IPS-18a (cell line): ENCODE measurements around the gene NR3C2.
"Not testable (repeated sequence)": the region's sequence is repeated elsewhere in the genome, so short reads cannot be mapped to it uniquely, and the experiment has no call there.

ENCODE experiments used
- H3K27ac ChIP-seq: one replicate; pipeline ENCODE4 v1.5.1; 2013; ENCODE audit warnings: low read length
- H3K27me3 ChIP-seq: one replicate; pipeline ENCODE4 v1.6.1; 2013; ENCODE audit warnings: mild to moderate bottlenecking, low read length; ENCODE audit not compliant: control insufficient read depth, insufficient read depth
- H3K36me3 ChIP-seq: one replicate; pipeline ENCODE4 v1.6.1; 2013; ENCODE audit warnings: low read depth, low read length; ENCODE audit not compliant: control insufficient read depth
- H3K4me1 ChIP-seq: one replicate; pipeline ENCODE4 v1.6.1; 2013; ENCODE audit warnings: low read depth, low read length; ENCODE audit not compliant: control insufficient read depth
- H3K4me3 ChIP-seq: one replicate; pipeline ENCODE4 v1.5.1; 2013; ENCODE audit warnings: low read length
- H3K9ac ChIP-seq: one replicate; pipeline ENCODE4 v1.6.1; 2013; ENCODE audit warnings: mild to moderate bottlenecking, low read length, moderate library complexity
- H3K9me3 ChIP-seq: one replicate; pipeline ENCODE4 v1.6.1; 2013; ENCODE audit warnings: low read depth, low read length; ENCODE audit not compliant: control insufficient read depth

NR3C2 gene

GRCh38 chr4:148095346-148095923 is 346.8 kb downstream of the NR3C2 start:
- H3K36me3 ChIP-seq: no peaks in the 10 kb centered on the region
- H3K27me3 ChIP-seq: no peaks in the 10 kb centered on the region
- peaks cover 9% of the 10 kb centered on the region for H3K4me1 ChIP-seq
- H3K9me3 ChIP-seq: no peaks in the 10 kb centered on the region
- no peak overlapping the region for H3K4me3 ChIP-seq
- H3K9ac ChIP-seq: no peak overlapping the region
- H3K27ac ChIP-seq: no peak overlapping the region

DNA sequence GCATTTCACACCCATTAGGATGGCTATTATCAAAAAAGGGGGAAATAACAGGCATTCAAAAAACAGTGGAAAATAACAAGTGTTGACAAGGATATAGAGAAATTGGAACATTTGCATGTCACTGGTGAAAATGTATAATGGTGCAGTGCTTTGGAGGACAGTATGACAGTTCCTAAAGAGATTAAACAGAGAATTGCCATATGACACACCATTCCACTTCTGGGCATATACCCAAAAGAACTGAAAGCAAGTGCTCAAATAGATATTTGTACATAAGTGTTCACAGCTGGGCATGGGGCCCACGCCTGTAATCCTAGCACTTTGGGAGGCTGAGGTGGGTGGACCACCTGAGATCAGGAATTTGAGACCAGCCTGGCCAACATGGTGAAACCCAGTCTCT is 348.1 kb downstream of the NR3C2 start:
- peaks cover 9% of the 10 kb centered on the region for H3K4me1 ChIP-seq
- no peak overlapping the region for H3K27ac ChIP-seq
- H3K9me3 ChIP-seq: no peaks in the 10 kb centered on the region
- no peak overlapping the region for H3K4me3 ChIP-seq
- H3K27me3 ChIP-seq: no peaks in the 10 kb centered on the region
- H3K9ac ChIP-seq: no peak overlapping the region
- H3K36me3 ChIP-seq: no peaks in the 10 kb centered on the region

DNA sequence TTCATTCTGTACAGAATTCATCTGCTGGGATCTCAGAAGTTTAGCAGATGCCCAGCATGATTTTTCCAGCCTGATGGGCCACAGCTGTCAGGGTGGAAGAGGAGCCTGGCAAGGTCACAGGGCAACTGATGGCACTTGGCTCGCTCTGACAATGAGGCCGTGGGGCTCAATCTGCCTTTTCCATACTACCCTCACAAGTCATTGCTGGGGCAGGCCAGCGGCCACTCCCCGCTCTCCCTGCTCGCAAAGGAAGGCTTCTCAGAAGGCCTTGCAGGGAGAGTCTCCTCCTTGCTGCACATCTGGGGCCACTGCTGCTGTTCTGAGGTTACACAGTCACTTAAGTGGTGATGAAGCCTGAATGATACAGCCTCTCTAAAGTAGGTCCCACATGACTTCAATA is 349.1 kb downstream of the NR3C2 start:
- Histone ChIP-seq H3K9ac (no peak overlapping the region), H3K4me1 (peaks cover 7% of the 10 kb centered on the region), H3K27ac (no peak overlapping the region), H3K4me3 (no peak overlapping the region), H3K36me3 (no peaks in the 10 kb centered on the region), H3K9me3 (no peaks in the 10 kb centered on the region), H3K27me3 (no peaks in the 10 kb centered on the region)

DNA sequence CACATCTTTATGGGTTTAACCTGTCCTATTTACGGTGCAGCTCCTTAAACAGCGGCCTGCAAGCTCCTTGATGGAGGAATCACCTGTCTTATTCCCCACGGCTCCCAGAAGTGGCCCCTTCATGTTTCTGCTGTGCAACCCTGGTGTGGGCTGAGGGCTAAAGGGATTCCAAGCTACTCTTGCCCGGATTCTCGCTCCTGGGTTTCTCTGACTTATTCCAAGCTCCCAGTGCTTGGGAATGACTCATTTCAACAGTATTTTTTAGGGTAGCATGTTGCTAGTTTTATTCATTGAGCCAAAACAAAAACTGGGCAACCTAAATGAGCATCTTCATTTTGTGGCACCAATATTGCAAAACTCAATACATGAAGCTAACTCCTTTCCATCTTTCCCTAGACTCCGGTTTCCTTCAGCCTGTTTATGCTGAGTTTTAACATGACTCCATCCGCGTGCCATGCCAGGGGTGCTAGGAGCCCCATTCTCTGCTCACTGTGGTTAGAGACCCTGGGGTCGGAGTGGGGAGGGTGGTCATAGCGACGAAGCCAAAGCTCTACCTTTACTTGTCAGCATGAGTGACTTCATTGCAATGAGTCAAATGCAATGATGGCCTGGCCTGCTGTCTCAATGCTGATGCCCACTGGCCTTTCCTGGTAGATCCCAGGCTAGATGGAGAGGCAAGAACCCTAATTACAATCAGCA is 349.7 kb downstream of the NR3C2 start:
- Histone ChIP-seq H3K4me3 (no peak overlapping the region), H3K27ac (no peak overlapping the region), H3K9ac (no peak overlapping the region)

DNA sequence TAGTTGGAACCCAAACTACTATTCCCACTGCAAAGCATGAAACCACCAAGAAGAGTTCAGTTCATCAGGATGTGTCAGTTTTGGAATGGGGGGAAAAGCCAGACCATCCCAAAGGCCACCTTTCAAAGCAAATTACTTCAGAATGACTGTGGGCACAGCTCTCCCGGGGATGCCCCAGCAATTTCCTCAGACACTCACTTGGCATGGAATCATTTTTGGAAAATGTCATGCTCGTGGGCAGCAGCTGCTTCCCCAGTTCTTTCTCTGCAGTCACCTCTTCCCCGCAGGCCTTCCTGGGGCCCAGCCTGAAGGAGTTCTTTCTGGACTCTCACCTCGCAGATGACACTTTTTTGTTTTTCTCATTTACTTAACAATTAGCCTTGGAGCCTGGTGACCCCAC is 350.3 kb downstream of the NR3C2 start:
- Histone ChIP-seq H3K27me3 (no peaks in the 10 kb centered on the region), H3K36me3 (no peaks in the 10 kb centered on the region), H3K4me3 (no peak overlapping the region), H3K9ac (no peak overlapping the region), H3K9me3 (no peaks in the 10 kb centered on the region), H3K27ac (no peak overlapping the region), H3K4me1 (no peaks in the 10 kb centered on the region)

More for the DNA sequence above, 349.7 kb downstream of the NR3C2 start:
- no peaks in the 10 kb centered on the region for H3K9me3 ChIP-seq
- peaks cover under 1% of the 10 kb centered on the region for H3K4me1 ChIP-seq
- H3K27me3 ChIP-seq: no peaks in the 10 kb centered on the region
- H3K36me3 ChIP-seq: no peaks in the 10 kb centered on the region

GRCh38 chr4:148090503-148091476 is 351.4 kb downstream of the NR3C2 start:
- Histone ChIP-seq H3K4me3 (no peak overlapping the region), H3K36me3 (no peaks in the 10 kb centered on the region), H3K27ac (no peak overlapping the region), H3K9me3 (no peaks in the 10 kb centered on the region), H3K27me3 (no peaks in the 10 kb centered on the region), H3K4me1 (no peaks in the 10 kb centered on the region), H3K9ac (no peak overlapping the region)

DNA sequence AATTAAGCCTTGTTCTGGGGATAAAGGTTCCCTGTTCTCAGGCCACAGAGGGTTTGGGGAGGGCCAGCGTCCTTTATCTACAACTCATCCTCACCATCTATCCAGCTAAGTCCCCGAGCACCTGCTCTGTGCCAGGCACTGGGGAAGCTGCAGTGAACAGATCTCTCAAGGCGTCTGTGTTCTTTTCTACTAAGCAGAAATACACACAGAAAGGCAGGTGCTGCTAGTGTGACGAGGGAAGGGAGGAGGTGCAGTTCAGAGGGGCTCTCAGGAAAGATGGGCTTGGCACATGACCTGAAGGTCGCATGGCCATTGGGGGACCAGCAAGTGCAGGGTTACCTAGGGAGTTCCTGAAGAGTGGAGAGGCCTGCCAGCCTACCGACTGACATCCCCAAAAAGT is 352.2 kb downstream of the NR3C2 start:
- Histone ChIP-seq H3K9me3 (no peaks in the 10 kb centered on the region), H3K27me3 (no peaks in the 10 kb centered on the region), H3K9ac (no peak overlapping the region), H3K4me3 (no peak overlapping the region), H3K27ac (no peak overlapping the region), H3K4me1 (no peaks in the 10 kb centered on the region), H3K36me3 (no peaks in the 10 kb centered on the region)

DNA sequence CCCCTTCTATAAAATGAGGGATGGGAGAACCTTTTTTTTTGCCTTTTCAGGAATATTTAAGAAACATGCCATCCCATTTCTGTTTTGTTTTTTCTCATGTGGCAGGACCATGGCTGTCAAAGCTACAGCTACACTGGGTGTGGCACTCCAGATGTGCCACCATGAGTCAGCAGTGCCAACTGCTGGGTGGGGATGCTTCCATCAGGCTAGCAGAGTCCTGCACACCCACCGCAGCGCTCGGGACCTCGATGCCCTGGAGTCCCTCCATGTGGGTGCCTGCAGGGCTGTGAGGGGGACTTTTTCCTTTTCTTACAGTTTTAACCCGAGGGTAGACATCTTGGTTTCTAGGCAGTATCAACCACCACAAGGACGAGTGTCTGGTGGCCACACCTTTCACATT is 352.6 kb downstream of the NR3C2 start:
- Histone ChIP-seq H3K27ac (no peak overlapping the region), H3K36me3 (no peaks in the 10 kb centered on the region), H3K9ac (no peak overlapping the region), H3K4me3 (no peak overlapping the region), H3K4me1 (no peaks in the 10 kb centered on the region), H3K9me3 (no peaks in the 10 kb centered on the region), H3K27me3 (no peaks in the 10 kb centered on the region)

DNA sequence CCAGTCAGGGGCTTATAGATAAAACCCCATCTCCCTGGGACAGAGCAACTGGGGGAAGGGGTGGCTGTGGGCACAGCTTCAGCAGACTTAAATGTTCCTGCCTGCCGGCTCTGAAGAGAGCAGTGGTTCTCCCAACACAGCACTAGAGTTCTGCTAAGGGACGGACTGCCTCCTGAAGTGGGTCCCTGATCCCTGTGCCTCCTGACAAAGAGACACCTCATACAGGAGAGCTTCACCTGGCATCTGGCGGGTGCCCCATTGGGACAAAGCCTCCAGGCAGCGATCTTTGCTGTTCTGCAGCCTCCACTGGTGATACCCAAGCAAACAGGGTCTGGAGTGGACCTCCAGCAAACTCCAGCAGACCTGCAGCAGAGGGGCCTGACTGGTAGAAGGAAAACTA is 359.1 kb downstream of the NR3C2 start:
- H3K4me1 ChIP-seq, H3K36me3 ChIP-seq, H3K27ac ChIP-seq, H3K4me3 ChIP-seq, H3K27me3 ChIP-seq, H3K9me3 ChIP-seq, H3K9ac ChIP-seq: not testable (repeated sequence)

DNA sequence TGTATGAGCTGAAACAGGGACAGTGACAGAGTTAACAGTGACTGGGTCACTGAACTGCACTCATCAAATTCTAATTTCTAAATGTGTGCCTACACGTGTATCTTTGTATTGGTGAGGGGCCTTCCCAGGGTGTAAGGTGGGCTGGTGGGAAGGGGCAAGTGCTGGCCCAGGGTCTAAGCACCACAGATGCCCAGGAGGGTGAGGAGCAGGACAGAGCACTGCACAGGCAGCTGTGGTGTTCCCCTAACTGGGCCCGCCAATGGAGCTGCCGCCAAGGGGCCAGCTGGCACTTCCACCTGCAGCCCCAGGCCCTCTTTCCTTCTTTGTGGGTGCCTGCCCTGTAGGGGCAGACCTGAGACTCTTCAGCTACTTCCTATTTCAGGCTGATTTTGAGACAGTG is 360.5 kb downstream of the NR3C2 start:
- Histone ChIP-seq H3K27me3 (no peaks in the 10 kb centered on the region), H3K36me3 (no peaks in the 10 kb centered on the region), H3K4me1 (no peaks in the 10 kb centered on the region), H3K9me3 (no peaks in the 10 kb centered on the region), H3K4me3 (no peak overlapping the region), H3K27ac (no peak overlapping the region), H3K9ac (no peak overlapping the region)

DNA sequence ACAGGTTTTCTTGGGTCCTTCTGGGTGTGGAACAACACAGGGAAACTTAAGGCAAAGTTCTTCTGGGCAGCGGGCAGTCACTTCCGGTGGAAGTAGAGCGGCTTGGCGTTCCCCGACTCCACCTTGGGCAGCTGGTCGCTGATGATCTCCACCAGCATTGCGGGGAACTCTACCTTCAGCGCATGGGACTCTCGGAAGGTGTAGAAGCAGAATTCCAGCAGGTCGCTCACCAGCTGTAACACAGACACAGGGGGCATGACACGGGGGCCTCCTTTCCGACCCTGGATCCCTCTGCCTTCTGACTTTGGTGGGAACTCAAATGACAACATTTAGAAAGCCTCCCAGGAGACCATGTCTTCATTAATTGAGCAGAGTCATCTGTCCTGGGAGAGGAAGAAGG is 360.9 kb downstream of the NR3C2 start:
- no peak overlapping the region for H3K4me3 ChIP-seq
- H3K9ac ChIP-seq: no peak overlapping the region
- H3K9me3 ChIP-seq: no peaks in the 10 kb centered on the region
- H3K27me3 ChIP-seq: no peaks in the 10 kb centered on the region
- no peaks in the 10 kb centered on the region for H3K36me3 ChIP-seq
- H3K4me1 ChIP-seq: no peaks in the 10 kb centered on the region
- no peak overlapping the region for H3K27ac ChIP-seq
